ENCODE measurements around the gene ABCC8.

DNA sequence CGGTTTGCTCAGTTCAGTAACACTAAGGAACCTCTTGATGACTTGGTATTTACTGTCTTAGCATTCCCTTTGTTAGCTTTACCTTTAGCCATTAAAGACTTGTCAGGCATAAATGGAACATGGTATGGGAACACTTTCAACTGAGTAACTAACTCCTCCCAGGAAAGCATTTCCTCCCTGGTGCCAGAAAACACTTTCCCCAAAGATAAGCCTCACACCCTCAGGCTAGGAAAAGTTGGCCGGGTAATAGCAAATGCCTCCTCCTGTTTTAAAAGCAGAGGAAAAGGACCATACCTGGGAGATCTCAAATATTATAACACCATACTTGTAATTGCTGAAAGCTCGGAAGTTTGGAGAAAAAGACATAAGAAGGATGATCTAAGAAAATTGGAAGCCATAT is 100.2 kb downstream of the ABCC8 start:
- no peak for TF ChIP-seq EZH2 (IDR thresholded peaks at IDR 0.05; ENCODE audit: borderline replicate concordance, insufficient read depth, low read depth, low read length, poor library complexity, severe bottlenecking)
- TF ChIP-seq, protein P1, sequence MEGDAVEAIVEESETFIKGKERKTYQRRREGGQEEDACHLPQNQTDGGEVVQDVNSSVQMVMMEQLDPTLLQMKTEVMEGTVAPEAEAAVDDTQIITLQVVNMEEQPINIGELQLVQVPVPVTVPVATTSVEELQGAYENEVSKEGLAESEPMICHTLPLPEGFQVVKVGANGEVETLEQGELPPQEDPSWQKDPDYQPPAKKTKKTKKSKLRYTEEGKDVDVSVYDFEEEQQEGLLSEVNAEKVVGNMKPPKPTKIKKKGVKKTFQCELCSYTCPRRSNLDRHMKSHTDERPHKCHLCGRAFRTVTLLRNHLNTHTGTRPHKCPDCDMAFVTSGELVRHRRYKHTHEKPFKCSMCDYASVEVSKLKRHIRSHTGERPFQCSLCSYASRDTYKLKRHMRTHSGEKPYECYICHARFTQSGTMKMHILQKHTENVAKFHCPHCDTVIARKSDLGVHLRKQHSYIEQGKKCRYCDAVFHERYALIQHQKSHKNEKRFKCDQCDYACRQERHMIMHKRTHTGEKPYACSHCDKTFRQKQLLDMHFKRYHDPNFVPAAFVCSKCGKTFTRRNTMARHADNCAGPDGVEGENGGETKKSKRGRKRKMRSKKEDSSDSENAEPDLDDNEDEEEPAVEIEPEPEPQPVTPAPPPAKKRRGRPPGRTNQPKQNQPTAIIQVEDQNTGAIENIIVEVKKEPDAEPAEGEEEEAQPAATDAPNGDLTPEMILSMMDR (IDR thresholded peaks at IDR 0.05): no peak

All from B cell (primary cell).